H1 (cell line): ENCODE data around the gene HMMR. TPM values are rescaled to one million over a fixed set of nuclear protein-coding genes. Genes with fewer than 3 reads are reported as not detected.
A peak's percentile ranks its signal among the peaks of the same experiment; 100 is the strongest.

Experiments used
- BCL11A ChIP-seq, 2 experiments: IDR thresholded peaks; one replicate each; pipeline ENCODE4 v1.6.1; 2011; ENCODE audit warnings: low read depth in 2 of 2, low read length in 2 of 2, mild to moderate bottlenecking in 2 of 2
- CTBP2 ChIP-seq: IDR thresholded peaks from 2 replicates; pipeline ENCODE4 v1.7.0; 2011; ENCODE audit warnings: borderline replicate concordance, mild to moderate bottlenecking, moderate library complexity, mixed read lengths, low read length; ENCODE audit not compliant: insufficient read depth, insufficient read length
- GABPA ChIP-seq: IDR thresholded peaks from 2 replicates; pipeline ENCODE4 v1.6.1; 2011; ENCODE audit warnings: mild to moderate bottlenecking, low read length, moderate library complexity, borderline replicate concordance; ENCODE audit not compliant: insufficient read depth
- KDM1A ChIP-seq: fragments of 200-600, 300-600 bp; sonication (generic); IDR thresholded peaks from 2 replicates; pipeline ENCODE4 v1.7.1; 2016; ENCODE audit warnings: mild to moderate bottlenecking, low read length, borderline replicate concordance
- KDM5A ChIP-seq: fragments of 200-600 bp; IDR thresholded peaks from 2 replicates; pipeline ENCODE4 v1.7.1; 2012; ENCODE audit warnings: mild to moderate bottlenecking, low read length, inconsistent platforms, mixed read lengths
- MAFK ChIP-seq: IDR thresholded peaks from 2 replicates; pipeline ENCODE4 v1.6.1; 2012; ENCODE audit warnings: low read depth, mild to moderate bottlenecking, improper control_type of control experiment, low read length
- RAD21 ChIP-seq, 2 experiments: IDR thresholded peaks in 1 of 2; conservative IDR thresholded peaks in 1 of 2; 2 replicates each; pipeline ENCODE4 v1.6.1; 2011; ENCODE audit warnings: low read depth in 2 of 2, low read length in 2 of 2, improper control_type of control experiment in 1 of 2, inconsistent platforms in 1 of 2, mild to moderate bottlenecking in 1 of 2, moderate library complexity in 1 of 2
- RBBP5 ChIP-seq: IDR thresholded peaks from 2 replicates; pipeline ENCODE4 v1.7.1; 2012; ENCODE audit warnings: low read depth, mild to moderate bottlenecking, inconsistent platforms, low read length, moderate library complexity, borderline replicate concordance
- SIX5 ChIP-seq: IDR thresholded peaks from 2 replicates; pipeline ENCODE4 v1.6.1; 2011; ENCODE audit warnings: mild to moderate bottlenecking, low read depth, low read length
- SP1 ChIP-seq: IDR thresholded peaks from 2 replicates; pipeline ENCODE4 v1.6.1; 2011; ENCODE audit warnings: low read depth, low read length
- TAF7 ChIP-seq: optimal IDR thresholded peaks from 2 replicates; pipeline ENCODE3; 2011; ENCODE audit warnings: low read depth, mild to moderate bottlenecking, inconsistent platforms, low read length, moderate library complexity, borderline replicate concordance
- TCF12 ChIP-seq: IDR thresholded peaks from 2 replicates; pipeline ENCODE4 v1.6.1; 2011; ENCODE audit warnings: low read depth, mild to moderate bottlenecking, low read length
- TEAD4 ChIP-seq: IDR thresholded peaks from 2 replicates; pipeline ENCODE4 v1.6.1; 2012; ENCODE audit warnings: low read depth, low read length, inconsistent platforms, mixed read lengths
- YY1 ChIP-seq: IDR thresholded peaks from 2 replicates; pipeline ENCODE4 v1.6.1; 2011; ENCODE audit warnings: low read depth, mild to moderate bottlenecking, low read length
- polyA plus RNA-seq, 7 experiments: library from polyadenylated mRNA; depleted of rRNA in 3 of 7; stranded (reverse) in 5 of 7; unstranded in 2 of 7; fragments of >200 nt in 5 of 7; fragments of 200-250 nt in 2 of 7; gene quantifications; 1 replicate in 5 of 7; 2 replicates in 1 of 7; 4 replicates in 1 of 7; pipeline versions ENCODE4 v1.2.1 to v1.2.3, GENCODE V29; 2011 to 2013; ENCODE audit warnings: missing spikeins in 2 of 7, mixed read lengths in 2 of 7
- total RNA-seq: library from RNA; stranded (reverse); fragmentation: NEBNext Ultra II Directional; extraction: Animal tissue kit (Norgen Biotek cat#: 25700); gene quantifications from 2 replicates; pipeline ENCODE4 v1.2.1, GENCODE V29; 2021
- TF ChIP-seq, protein P1 (sequence below): IDR thresholded peaks from 2 replicates; pipeline ENCODE4 v1.6.1; 2011; ENCODE audit warnings: low read depth, mild to moderate bottlenecking, low read length; ENCODE audit not compliant: insufficient read depth
- TF ChIP-seq, protein P2 (sequence below), 3 experiments: IDR thresholded peaks; 1 replicate in 2 of 3; 2 replicates in 1 of 3; pipeline versions ENCODE4 v1.5.1 to v1.6.1; 2011; ENCODE audit warnings: low read length in 3 of 3, mild to moderate bottlenecking in 3 of 3, inconsistent platforms in 2 of 3, low read depth in 1 of 3, moderate library complexity in 1 of 3; ENCODE audit not compliant: insufficient read depth in 1 of 3; ENCODE audit errors: control extremely low read depth in 1 of 3
- TF ChIP-seq, protein P3 (sequence below): IDR thresholded peaks from 2 replicates; pipeline ENCODE4 v1.6.1; 2012; ENCODE audit warnings: low read length, inconsistent platforms

Gene HMMR
- total and polyA plus RNA-seq, 2 of the 8 experiments (the other 6 are each of a cell fraction or from before 2014, with no cell fraction given) = 17.5 to 77.3 TPM

DNA sequence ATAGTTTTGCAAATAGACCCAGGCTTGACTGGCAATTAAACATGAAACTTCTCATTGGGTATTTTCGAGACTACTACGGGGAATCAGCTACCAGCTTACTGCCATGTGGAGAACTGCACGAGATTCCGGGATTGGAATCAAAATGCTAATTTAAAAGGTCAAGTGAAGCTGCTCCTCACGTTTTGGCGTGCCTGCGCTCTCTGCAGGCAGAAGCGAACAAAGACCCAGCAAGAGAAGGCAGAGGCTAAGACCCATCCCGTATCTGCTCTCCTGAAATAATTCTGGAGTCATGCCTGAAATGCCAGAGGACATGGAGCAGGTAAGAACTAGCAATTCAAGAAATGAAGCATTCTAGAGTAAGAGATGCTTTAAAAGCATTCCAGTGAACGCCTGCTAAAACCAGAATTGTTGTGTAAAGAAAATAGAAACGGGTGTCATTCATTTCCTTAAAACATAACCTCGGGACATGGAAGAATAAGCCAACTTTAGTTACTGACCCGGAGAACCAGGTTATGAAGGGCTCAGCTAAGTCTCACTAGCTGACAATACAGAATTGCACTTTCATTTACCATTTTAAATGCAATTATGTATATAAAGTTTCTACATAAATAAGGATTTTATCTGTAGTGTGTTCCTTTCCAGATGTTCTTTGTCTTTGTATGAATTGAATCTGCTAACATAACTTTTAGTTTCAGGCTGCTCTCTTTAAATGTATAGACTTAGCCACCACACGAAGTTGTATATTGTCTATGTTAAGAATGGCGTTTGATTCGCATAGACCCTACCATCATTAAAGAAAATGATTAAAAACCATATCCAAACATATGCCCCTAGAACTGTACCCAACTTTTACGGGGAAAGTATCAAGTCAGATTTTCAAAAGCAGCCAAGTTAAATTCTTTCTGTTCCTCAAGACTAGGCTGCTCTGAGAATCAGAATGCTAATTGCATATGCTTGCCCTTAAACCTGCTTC is 43.0 kb downstream of the HMMR start (continued):
- TF ChIP-seq BCL11A (IDR thresholded peaks at IDR 0.05; ENCODE audit: low read depth in 2 of 2, low read length in 2 of 2) (peak in 1 of 2 experiments; percentile 6), GABPA (no peak), MAFK (no peak), RAD21 (IDR thresholded peaks at IDR 0.05 in 1 of 2, conservative IDR thresholded peaks at IDR 0.05 in 1 of 2; ENCODE audit: low read depth in 2 of 2, low read length in 2 of 2) (peak; percentile 46 to 49), TEAD4 (peak; percentile 69), TCF12 (0 out of 2 replicates have a peak, but pooled peaks have one; percentile 18), TAF7 (peak; percentile 95), SIX5 (no peak), KDM5A (no peak), SP1 (peak; percentile 78), RBBP5 (0 out of 2 replicates have a peak, but pooled peaks have one; percentile 29), YY1 (0 out of 2 replicates have a peak, but pooled peaks have one; percentile 40), KDM1A (no peak), CTBP2 (no peak)
- TF ChIP-seq, protein P1, sequence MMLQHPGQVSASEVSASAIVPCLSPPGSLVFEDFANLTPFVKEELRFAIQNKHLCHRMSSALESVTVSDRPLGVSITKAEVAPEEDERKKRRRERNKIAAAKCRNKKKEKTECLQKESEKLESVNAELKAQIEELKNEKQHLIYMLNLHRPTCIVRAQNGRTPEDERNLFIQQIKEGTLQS = no peak
- TF ChIP-seq, protein P2, sequence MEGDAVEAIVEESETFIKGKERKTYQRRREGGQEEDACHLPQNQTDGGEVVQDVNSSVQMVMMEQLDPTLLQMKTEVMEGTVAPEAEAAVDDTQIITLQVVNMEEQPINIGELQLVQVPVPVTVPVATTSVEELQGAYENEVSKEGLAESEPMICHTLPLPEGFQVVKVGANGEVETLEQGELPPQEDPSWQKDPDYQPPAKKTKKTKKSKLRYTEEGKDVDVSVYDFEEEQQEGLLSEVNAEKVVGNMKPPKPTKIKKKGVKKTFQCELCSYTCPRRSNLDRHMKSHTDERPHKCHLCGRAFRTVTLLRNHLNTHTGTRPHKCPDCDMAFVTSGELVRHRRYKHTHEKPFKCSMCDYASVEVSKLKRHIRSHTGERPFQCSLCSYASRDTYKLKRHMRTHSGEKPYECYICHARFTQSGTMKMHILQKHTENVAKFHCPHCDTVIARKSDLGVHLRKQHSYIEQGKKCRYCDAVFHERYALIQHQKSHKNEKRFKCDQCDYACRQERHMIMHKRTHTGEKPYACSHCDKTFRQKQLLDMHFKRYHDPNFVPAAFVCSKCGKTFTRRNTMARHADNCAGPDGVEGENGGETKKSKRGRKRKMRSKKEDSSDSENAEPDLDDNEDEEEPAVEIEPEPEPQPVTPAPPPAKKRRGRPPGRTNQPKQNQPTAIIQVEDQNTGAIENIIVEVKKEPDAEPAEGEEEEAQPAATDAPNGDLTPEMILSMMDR (IDR thresholded peaks at IDR 0.05; ENCODE audit: control extremely low read depth in 1 of 3, insufficient read depth in 1 of 3, low read depth in 1 of 3, low read length in 3 of 3) = peak; percentile 33 to 51 (median 48); a peak in 3 of 4 replicates
- TF ChIP-seq, protein P3, sequence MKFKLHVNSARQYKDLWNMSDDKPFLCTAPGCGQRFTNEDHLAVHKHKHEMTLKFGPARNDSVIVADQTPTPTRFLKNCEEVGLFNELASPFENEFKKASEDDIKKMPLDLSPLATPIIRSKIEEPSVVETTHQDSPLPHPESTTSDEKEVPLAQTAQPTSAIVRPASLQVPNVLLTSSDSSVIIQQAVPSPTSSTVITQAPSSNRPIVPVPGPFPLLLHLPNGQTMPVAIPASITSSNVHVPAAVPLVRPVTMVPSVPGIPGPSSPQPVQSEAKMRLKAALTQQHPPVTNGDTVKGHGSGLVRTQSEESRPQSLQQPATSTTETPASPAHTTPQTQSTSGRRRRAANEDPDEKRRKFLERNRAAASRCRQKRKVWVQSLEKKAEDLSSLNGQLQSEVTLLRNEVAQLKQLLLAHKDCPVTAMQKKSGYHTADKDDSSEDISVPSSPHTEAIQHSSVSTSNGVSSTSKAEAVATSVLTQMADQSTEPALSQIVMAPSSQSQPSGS = peak; percentile 24; the same call in 1 of the 2 replicates
